Transverse colon (tissue), 4 donors: Measurements from ENCODE around the gene NAA25. TPM values are rescaled to one million over a fixed set of nuclear protein-coding genes. Genes with fewer than 3 reads are reported as not detected.

ENCODE experiments used
- DNase-seq: peaks from one replicate; pipeline ENCODE4 v3.0.0-alpha.2; 2019
- H3K27ac ChIP-seq, 4 donors: fragments of 200-600 bp; sonication (generic); 2 replicates each; pipeline ENCODE4 v1.5.1; 2016 to 2018; ENCODE audit warnings: inconsistent platforms in 4 of 4
- H3K27me3 ChIP-seq: fragments of 200-600 bp; sonication (generic); 2 replicates; pipeline ENCODE4 v1.5.1; 2017; ENCODE audit warnings: inconsistent platforms
- H3K36me3 ChIP-seq, 4 donors: fragments of 200-600 bp; sonication (generic); 2 replicates each; pipeline ENCODE4 v1.5.1; 2017 to 2019; ENCODE audit warnings: inconsistent platforms in 4 of 4
- H3K4me1 ChIP-seq, 4 donors: fragments of 200-600 bp; sonication (generic); 2 replicates each; pipeline ENCODE4 v1.5.1; 2017 to 2020; ENCODE audit warnings: inconsistent platforms in 4 of 4
- H3K4me3 ChIP-seq, 4 donors: fragments of 200-600 bp; sonication (generic); 1 replicate in 1 of 4; 2 replicates in 3 of 4; pipeline versions ENCODE4 v1.5.1 to v1.6.1; 2017 to 2019; ENCODE audit warnings: inconsistent platforms in 4 of 4
- H3K9me3 ChIP-seq, 2 donors: fragments of 200-600 bp; sonication (generic); 2 replicates each; pipeline ENCODE4 v1.5.1; 2017 to 2019; ENCODE audit warnings: inconsistent platforms in 2 of 2
- CTCF ChIP-seq, 5 experiments: fragments of 200-600 bp in 3 of 5; fragments of 450-650 bp in 2 of 5; sonication (generic) in 3 of 5; IDR thresholded peaks; 1 replicate in 2 of 5; 2 replicates in 3 of 5; pipeline ENCODE4 v1.5.1; 2016 to 2017; ENCODE audit warnings: antibody characterized with exemption in 5 of 5, inconsistent platforms in 3 of 5, mild to moderate bottlenecking in 2 of 5, moderate library complexity in 1 of 5
- EP300 ChIP-seq: sonication (generic); formaldehyde crosslinking; IDR thresholded peaks from one replicate; pipeline ENCODE4 v1.6.1; 2017; ENCODE audit warnings: antibody characterized with exemption, low read depth
- POLR2A ChIP-seq: fragments of 450-650 bp; IDR thresholded peaks from one replicate; pipeline ENCODE4 v1.6.1; 2016; ENCODE audit warnings: antibody characterized with exemption, mild to moderate bottlenecking, moderate library complexity
- POLR2AphosphoS5 ChIP-seq, 3 donors: sonication (generic); formaldehyde crosslinking; IDR thresholded peaks; one replicate each; pipeline ENCODE4 v1.6.1; 2016; ENCODE audit warnings: antibody characterized with exemption in 3 of 3
- WGBS, 2 donors: methylation state at CpG; one replicate each; pipeline ENCODE4 v1.1.5; 2018; ENCODE audit warnings: low coverage in 1 of 2; 5-methylcytosine and 5-hydroxymethylcytosine counted together
- in situ Hi-C, 4 donors: fragments of 200-750 bp; cut with MboI; loops; one replicate each; pipeline versions ENCODE4 v1.15.0 to v1.15.1; 2017; ENCODE audit warnings: low sequenced_read_pairs in 3 of 4, low pct_ligation_motif_present in 1 of 4, low pct_unique_long_range_greater_than_20kb in 1 of 4
- intact Hi-C: fragments of 100-400 bp; cut with DNase I; formaldehyde crosslinking; loops from one replicate; pipeline ENCODE4 v1.15.1; 2023; ENCODE audit warnings: low total_unique reads
- total RNA-seq, 4 donors: library from RNA; depleted of rRNA; stranded (reverse); fragments of >200 nt; gene quantifications; one replicate each; pipeline ENCODE4 v1.1.0, GENCODE V29; 2016

Gene NAA25
- total RNA-seq, 4 donors from 2014 or later = 6.7 to 63.7 (median 18.4) TPM

DNA sequence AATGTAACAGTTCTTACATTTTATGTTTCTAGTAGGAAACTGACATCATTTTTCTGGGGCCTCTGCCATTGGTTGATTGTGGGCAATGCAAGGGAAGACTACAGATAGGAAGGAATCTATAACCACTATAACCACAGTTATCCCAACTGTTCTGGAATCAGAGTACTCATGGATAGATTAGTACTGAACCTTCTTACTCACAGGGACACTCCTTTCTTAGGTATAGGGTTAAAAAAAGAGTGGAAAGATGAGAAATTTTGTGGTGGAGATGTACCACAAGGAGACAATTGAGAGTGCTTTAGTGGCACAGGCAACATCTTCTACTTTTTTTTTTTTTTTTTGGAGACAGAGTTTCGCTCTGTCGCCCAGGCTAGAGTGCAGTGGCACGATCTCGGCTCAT lies 116.6 kb downstream of the NAA25 start:
- Histone ChIP-seq H3K4me1 (no peaks in the 10 kb centered on the region), H3K27me3 (no peaks in the 10 kb centered on the region), H3K27ac (no peak overlapping the region), H3K4me3 (no peak overlapping the region), H3K36me3 (no peaks in the 10 kb centered on the region), H3K9me3 (no peaks in the 10 kb centered on the region)
- in situ Hi-C loops (no loop called here), intact Hi-C loops (no loop called here)
- TF ChIP-seq POLR2A (no peak), POLR2AphosphoS5 (IDR thresholded peaks at IDR 0.05) (no peak)
- 89 to 100% methylated on average over 2 to 4 of the region's 4 CpGs for WGBS, 2 donors
- DNase-seq = no peak

DNA sequence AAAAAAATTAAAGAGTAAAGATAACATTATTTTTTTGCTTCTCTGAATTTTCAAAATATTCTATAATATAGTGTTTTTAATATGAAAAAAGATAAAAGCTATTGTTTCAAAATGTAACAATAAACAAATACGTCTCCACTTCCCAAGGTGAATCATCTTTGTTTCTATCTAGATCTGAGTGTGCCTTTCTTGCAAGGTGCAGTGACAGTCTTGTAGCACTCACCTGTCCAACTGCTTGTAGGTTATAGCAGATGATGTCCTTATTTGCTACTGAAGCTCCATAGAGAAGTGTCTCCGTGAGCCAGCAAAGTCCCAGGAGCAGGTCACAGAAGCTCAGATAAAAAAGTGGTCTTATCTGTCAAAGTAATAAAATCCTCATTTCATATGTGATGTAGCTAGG lies 117.0 kb downstream of the NAA25 start:
- 80 to 83% methylated on average over 2 of the region's 2 CpGs for WGBS, 2 donors
- Histone ChIP-seq H3K27ac (no peak overlapping the region), H3K27me3 (no peaks in the 10 kb centered on the region), H3K4me1 (no peaks in the 10 kb centered on the region), H3K4me3 (no peak overlapping the region), H3K36me3 (no peaks in the 10 kb centered on the region), H3K9me3 (no peaks in the 10 kb centered on the region)
- in situ Hi-C loops = no loop called here
- intact Hi-C loops = no loop called here
- DNase-seq = no peak
- TF ChIP-seq EP300 (no peak), CTCF (IDR thresholded peaks at IDR 0.05) (no peak), POLR2A (no peak), POLR2AphosphoS5 (IDR thresholded peaks at IDR 0.05) (no peak)

- no peaks in the 10 kb centered on the region for H3K9me3 ChIP-seq
- H3K36me3 ChIP-seq = no peaks in the 10 kb centered on the region
- 73 to 75% methylated on average over 2 of the region's 2 CpGs for WGBS, 2 donors
- intact Hi-C loops = no loop called here
- no peak for DNase-seq
- H3K4me1 ChIP-seq = no peaks in the 10 kb centered on the region
- no peaks in the 10 kb centered on the region for H3K27me3 ChIP-seq
- in situ Hi-C loops = no loop called here
- TF ChIP-seq POLR2AphosphoS5 (IDR thresholded peaks at IDR 0.05) (no peak), POLR2A (no peak), CTCF (IDR thresholded peaks at IDR 0.05) (no peak), EP300 (no peak)
- H3K4me3 ChIP-seq = no peak overlapping the region
- H3K27ac ChIP-seq = no peak overlapping the region
Measured at GRCh38 chr12:111984820-111985219, 123.8 kb downstream of the NAA25 start.

DNA sequence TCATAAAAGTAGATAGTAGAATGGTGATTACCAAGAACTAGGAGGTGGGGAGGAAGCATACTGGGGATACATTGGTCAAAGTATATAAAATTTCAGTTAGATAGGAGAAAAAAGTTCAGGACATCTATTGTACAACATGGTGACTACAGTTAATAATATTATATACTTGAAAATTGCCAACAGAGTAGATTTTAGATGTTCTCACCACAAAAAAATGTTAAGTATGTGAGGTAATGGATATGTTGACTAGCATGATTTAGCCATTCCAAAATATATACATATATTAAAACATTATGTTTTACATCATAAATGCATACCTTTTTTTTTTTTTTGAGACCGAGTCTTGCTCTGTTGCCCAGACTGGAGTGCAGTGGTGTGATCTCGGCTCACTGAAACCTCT lies 126.6 kb downstream of the NAA25 start:
- no peak for DNase-seq
- H3K4me3 ChIP-seq = no peak overlapping the region
- H3K4me1 ChIP-seq = no peaks in the 10 kb centered on the region
- WGBS, 2 donors = 70 to 90% methylated on average over 2 of the region's 2 CpGs
- TF ChIP-seq POLR2A (no peak), EP300 (no peak), CTCF (IDR thresholded peaks at IDR 0.05) (no peak), POLR2AphosphoS5 (IDR thresholded peaks at IDR 0.05) (no peak)
- no peaks in the 10 kb centered on the region for H3K36me3 ChIP-seq
- intact Hi-C loops (no loop called here), in situ Hi-C loops (no loop called here)
- H3K9me3 ChIP-seq = no peaks in the 10 kb centered on the region
- no peak overlapping the region for H3K27ac ChIP-seq
- no peaks in the 10 kb centered on the region for H3K27me3 ChIP-seq

DNA sequence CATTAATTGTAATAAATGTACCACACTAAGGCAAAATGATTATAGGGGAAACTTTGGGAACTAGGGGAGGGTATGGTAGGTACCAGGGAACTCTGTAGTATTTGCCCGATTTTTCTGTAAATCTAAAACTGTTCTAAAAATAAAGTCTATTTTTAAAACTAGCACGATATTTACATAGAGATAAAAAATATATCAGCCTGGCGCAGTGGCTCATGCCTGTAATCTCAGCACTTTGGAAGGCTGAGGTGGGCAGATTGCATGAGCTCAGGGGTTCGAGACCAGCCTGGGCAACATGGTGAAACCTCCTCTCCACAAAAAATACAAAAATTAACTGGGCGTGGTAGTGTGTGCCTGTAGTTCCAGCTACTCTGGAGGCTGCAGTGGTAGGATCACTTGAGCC lies 128.0 kb downstream of the NAA25 start:
- intact Hi-C loops (no loop called here), in situ Hi-C loops (no loop called here)
- H3K27me3 ChIP-seq = no peaks in the 10 kb centered on the region
- no peak for TF ChIP-seq POLR2A
- TF ChIP-seq POLR2AphosphoS5 (IDR thresholded peaks at IDR 0.05) = no peak
- TF ChIP-seq CTCF (IDR thresholded peaks at IDR 0.05) = no peak
- no peak for TF ChIP-seq EP300
- no peak for DNase-seq
- H3K4me1 ChIP-seq = no peaks in the 10 kb centered on the region
- no peaks in the 10 kb centered on the region for H3K36me3 ChIP-seq
- no peaks in the 10 kb centered on the region for H3K9me3 ChIP-seq
- no peak overlapping the region for H3K27ac ChIP-seq
- H3K4me3 ChIP-seq = no peak overlapping the region
- whole genome bisulfite sequencing, 2 donors = 75 to 89% methylated on average over 1 to 5 of the region's 5 CpGs
